Measurements from ENCODE around the gene SAPCD1.

GRCh38 chr6:31765559-31765909 is 3.1 kb downstream of the SAPCD1 start:
- TF ChIP-seq, protein P1, sequence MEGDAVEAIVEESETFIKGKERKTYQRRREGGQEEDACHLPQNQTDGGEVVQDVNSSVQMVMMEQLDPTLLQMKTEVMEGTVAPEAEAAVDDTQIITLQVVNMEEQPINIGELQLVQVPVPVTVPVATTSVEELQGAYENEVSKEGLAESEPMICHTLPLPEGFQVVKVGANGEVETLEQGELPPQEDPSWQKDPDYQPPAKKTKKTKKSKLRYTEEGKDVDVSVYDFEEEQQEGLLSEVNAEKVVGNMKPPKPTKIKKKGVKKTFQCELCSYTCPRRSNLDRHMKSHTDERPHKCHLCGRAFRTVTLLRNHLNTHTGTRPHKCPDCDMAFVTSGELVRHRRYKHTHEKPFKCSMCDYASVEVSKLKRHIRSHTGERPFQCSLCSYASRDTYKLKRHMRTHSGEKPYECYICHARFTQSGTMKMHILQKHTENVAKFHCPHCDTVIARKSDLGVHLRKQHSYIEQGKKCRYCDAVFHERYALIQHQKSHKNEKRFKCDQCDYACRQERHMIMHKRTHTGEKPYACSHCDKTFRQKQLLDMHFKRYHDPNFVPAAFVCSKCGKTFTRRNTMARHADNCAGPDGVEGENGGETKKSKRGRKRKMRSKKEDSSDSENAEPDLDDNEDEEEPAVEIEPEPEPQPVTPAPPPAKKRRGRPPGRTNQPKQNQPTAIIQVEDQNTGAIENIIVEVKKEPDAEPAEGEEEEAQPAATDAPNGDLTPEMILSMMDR (IDR thresholded peaks at IDR 0.05) = no peak
- no peak for TF ChIP-seq POLR2A (IDR thresholded peaks at IDR 0.05)
- TF ChIP-seq EP300 (IDR thresholded peaks at IDR 0.05) = no peak
